Activated effector memory CD4-positive, alpha-beta T cell treated with anti-CD3 and anti-CD28 coated beads, Interleukin-2, amount 50 U/mL, for 16 hours (primary cell): ENCODE measurements around the gene KLF11.

Experiments used
- DNase-seq: peaks from one replicate; pipeline ENCODE4 v3.0.0-alpha.2; 2020

Gene KLF11

GRCh38 chr2:10045561-10046355 lies 2.4 kb downstream of the KLF11 start:
- DNase-seq, result no peak

- DNase-seq, result no peak
Observed at GRCh38 chr2:10046931-10047330, 3.6 kb downstream of the KLF11 start.

GRCh38 chr2:10047616-10048500 lies 4.5 kb downstream of the KLF11 start:
- no peak for DNase-seq

- DNase-seq, result no peak
Observed at GRCh38 chr2:10048501-10049171, 5.3 kb downstream of the KLF11 start.

- no peak for DNase-seq
Observed at GRCh38 chr2:10052216-10052615, 8.9 kb downstream of the KLF11 start.

GRCh38 chr2:10053351-10053750 lies 10.0 kb downstream of the KLF11 start:
- DNase-seq, result no peak

GRCh38 chr2:10054424-10054823 lies 11.1 kb downstream of the KLF11 start:
- no peak for DNase-seq

- DNase-seq, result no peak
Observed at GRCh38 chr2:10054976-10055375, 11.6 kb downstream of the KLF11 start.

GRCh38 chr2:10056439-10056838 lies 13.1 kb downstream of the KLF11 start:
- no peak for DNase-seq

- no peak for DNase-seq
Observed at GRCh38 chr2:10057231-10058107, 14.1 kb downstream of the KLF11 start.

GRCh38 chr2:10058251-10059015 lies 15.1 kb downstream of the KLF11 start:
- DNase-seq, result no peak

- no peak for DNase-seq
Observed at GRCh38 chr2:10059016-10059351, 15.6 kb downstream of the KLF11 start.

GRCh38 chr2:10059552-10060335 lies 16.4 kb downstream of the KLF11 start:
- no peak for DNase-seq

GRCh38 chr2:10061221-10061925 lies 18.0 kb downstream of the KLF11 start:
- DNase-seq, result no peak

GRCh38 chr2:10062931-10063365 lies 19.6 kb downstream of the KLF11 start:
- no peak for DNase-seq

GRCh38 chr2:10063566-10063965 lies 20.2 kb downstream of the KLF11 start:
- DNase-seq, result no peak

GRCh38 chr2:10064932-10065772 lies 21.8 kb downstream of the KLF11 start:
- DNase-seq, result no peak

GRCh38 chr2:10065773-10066055 lies 22.4 kb downstream of the KLF11 start:
- no peak for DNase-seq

GRCh38 chr2:10067330-10067729 lies 24.0 kb downstream of the KLF11 start:
- DNase-seq, result no peak

GRCh38 chr2:10067881-10068280 lies 24.5 kb downstream of the KLF11 start:
- no peak for DNase-seq
